Ovary (tissue), 9 donors: Measurements from ENCODE around the gene LOXL1. TPM values are rescaled to one million over a fixed set of nuclear protein-coding genes. Genes with fewer than 3 reads are reported as not detected.
"Not testable (repeated sequence)": the region's sequence is repeated elsewhere in the genome, so short reads cannot be mapped to it uniquely, and the experiment has no call there.

Experiments used
- DNase-seq, 5 donors: peaks; one replicate each; pipeline ENCODE4 v3.0.0-alpha.2; 2019 to 2020
- H3K27ac ChIP-seq, 2 donors: fragments of 200-600 bp; one replicate each; pipeline versions ENCODE4 v1.5.1 to v1.8.0; 2019 to 2022
- H3K27me3 ChIP-seq: fragments of 200-600 bp; one replicate; pipeline ENCODE4 v1.8.0; 2022
- H3K36me3 ChIP-seq: fragments of 200-600 bp; sonication (generic); one replicate; pipeline ENCODE4 v1.5.1; 2019
- H3K4me1 ChIP-seq: one replicate; pipeline ENCODE4 v1.8.1; 2013; ENCODE audit warnings: mild to moderate bottlenecking, moderate library complexity; ENCODE audit not compliant: insufficient read depth
- H3K4me3 ChIP-seq: fragments of 200-600 bp; sonication (generic); one replicate; pipeline ENCODE4 v1.5.1; 2017
- H3K9me3 ChIP-seq, 2 donors: fragments of 200-600 bp in 1 of 2; sonication (generic) in 1 of 2; one replicate each; pipeline versions ENCODE4 v1.5.1 to v1.8.1; 2013 to 2019; ENCODE audit warnings: mild to moderate bottlenecking in 1 of 2, moderate library complexity in 1 of 2
- EP300 ChIP-seq: sonication (generic); formaldehyde crosslinking; IDR thresholded peaks from one replicate; pipeline ENCODE4 v1.6.1; 2017; ENCODE audit warnings: antibody characterized with exemption
- POLR2A ChIP-seq: fragments of 450-650 bp; IDR thresholded peaks from one replicate; pipeline ENCODE4 v1.6.1; 2017; ENCODE audit warnings: antibody characterized with exemption, mild to moderate bottlenecking, moderate library complexity
- whole genome bisulfite sequencing, 3 donors: extraction: QIAGEN DNeasy Blood & Tissue Kit in 1 of 3; methylation state at CpG; one replicate each; pipeline versions ENCODE4 v1.1.5 to v1.1.7; 2013 to 2017; 5-methylcytosine and 5-hydroxymethylcytosine counted together
- intact Hi-C, 4 donors: fragments of 100-400 bp; cut with DNase I; formaldehyde crosslinking; loops; one replicate each; pipeline versions ENCODE4 v1.11.0 to v1.15.1; 2022 to 2023
- polyA plus RNA-seq, 2 donors: library from polyadenylated mRNA; stranded (reverse); fragments of 200-250 nt in 1 of 2; fragments of 350-450 nt in 1 of 2; fragmentation: Illumina TruSeq in 1 of 2; extraction: RNeasy Lipid Tissue Mini Kit (QIAGEN cat#74804) in 1 of 2; gene quantifications; one replicate each; pipeline ENCODE4 v1.2.3, GENCODE V29; 2013 to 2014
- total RNA-seq, 7 donors: library from RNA; depleted of rRNA in 2 of 7; stranded (reverse); fragments of >200 nt in 2 of 7; fragmentation: NEBNext Ultra II Directional in 3 of 7; extraction: Animal tissue kit (Norgen Biotek cat#: 25700) in 3 of 7; gene quantifications; one replicate each; pipeline versions ENCODE4 v1.1.0 to v1.2.4, GENCODE V29; 2016 to 2023
- TF ChIP-seq, protein P1 (sequence below), 3 donors: fragments of 450-650 bp in 2 of 3; fragments of 200-600 bp in 1 of 3; IDR thresholded peaks; one replicate each; pipeline versions ENCODE4 v1.5.1 to v1.8.0; 2016 to 2022; ENCODE audit warnings: antibody characterized with exemption in 3 of 3, mild to moderate bottlenecking in 1 of 3
- donor health status: DM: no; HTN: no; CAD: no; lungs with moderate emphysema.
- donor health status: DM: no; HTN: no; CAD: no.
- donor health status: Bipolar disorder and iron deficiency.
- donor health status: DM: yes; HTN: yes; CAD: no.
- donor health status: DM: no; HTN: no; CAD: no.
- donor health status: DM: yes; HTN: yes; CAD: no.

Gene LOXL1
- total and polyA plus RNA-seq, 9 donors: 10.1 to 33.8 (median 17.7) TPM

DNA sequence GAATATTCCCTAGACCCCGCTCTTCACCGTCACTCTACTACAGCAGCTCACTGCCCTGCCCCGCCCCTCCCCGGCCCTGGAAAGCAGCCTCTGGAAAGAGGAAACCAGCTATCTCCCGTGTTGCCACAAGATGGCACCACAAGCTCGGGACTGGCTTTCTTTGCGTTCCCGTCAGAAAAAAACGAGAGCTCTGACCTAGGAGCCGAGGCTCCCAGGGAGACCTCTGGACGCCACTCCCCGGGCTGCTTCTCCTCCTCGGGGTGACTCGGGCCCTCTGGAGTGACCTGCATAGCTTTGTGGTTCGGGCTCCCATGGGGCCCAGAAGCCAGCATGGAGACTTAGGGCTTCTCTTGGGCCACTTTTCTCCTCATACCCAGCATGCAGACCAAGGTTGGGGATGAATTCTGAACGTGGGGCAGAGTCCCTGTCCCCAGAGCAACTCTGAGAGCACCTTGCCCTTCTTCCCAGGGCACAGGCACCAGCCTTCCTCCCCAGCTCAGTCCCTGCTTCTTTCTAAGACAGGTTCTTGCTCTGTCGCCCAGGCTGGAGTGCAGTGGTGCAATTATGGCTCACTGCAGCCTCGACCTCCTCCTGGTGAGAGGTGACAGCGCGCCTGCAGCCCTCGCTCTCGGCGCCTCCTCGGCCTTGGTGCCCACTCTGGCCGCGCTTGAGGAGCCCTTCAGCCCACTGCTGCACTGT, 46.9 kb downstream of the LOXL1 start:
- no peak overlapping the region for H3K27ac ChIP-seq
- TF ChIP-seq, protein P1, sequence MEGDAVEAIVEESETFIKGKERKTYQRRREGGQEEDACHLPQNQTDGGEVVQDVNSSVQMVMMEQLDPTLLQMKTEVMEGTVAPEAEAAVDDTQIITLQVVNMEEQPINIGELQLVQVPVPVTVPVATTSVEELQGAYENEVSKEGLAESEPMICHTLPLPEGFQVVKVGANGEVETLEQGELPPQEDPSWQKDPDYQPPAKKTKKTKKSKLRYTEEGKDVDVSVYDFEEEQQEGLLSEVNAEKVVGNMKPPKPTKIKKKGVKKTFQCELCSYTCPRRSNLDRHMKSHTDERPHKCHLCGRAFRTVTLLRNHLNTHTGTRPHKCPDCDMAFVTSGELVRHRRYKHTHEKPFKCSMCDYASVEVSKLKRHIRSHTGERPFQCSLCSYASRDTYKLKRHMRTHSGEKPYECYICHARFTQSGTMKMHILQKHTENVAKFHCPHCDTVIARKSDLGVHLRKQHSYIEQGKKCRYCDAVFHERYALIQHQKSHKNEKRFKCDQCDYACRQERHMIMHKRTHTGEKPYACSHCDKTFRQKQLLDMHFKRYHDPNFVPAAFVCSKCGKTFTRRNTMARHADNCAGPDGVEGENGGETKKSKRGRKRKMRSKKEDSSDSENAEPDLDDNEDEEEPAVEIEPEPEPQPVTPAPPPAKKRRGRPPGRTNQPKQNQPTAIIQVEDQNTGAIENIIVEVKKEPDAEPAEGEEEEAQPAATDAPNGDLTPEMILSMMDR (IDR thresholded peaks at IDR 0.05): peak; percentile 57 to 88 (median 83)
- no peak for TF ChIP-seq EP300
- WGBS, 3 donors: 13 to 17% (median 17%) methylated on average over 19 to 26 of the region's 26 CpGs
- peak; percentile 78 to 90 (median 86) for DNase-seq
- no peaks in the 10 kb centered on the region for H3K4me1 ChIP-seq
- H3K4me3 ChIP-seq: no peak overlapping the region
- no peaks in the 10 kb centered on the region for H3K36me3 ChIP-seq
- intact Hi-C loops: loop anchor here (5.0 to 10.0 kb wide), 8 partner anchors 62 to 352 kb away; no protein-coding TSS in a partner anchor
- H3K9me3 ChIP-seq: no peaks in the 10 kb centered on the region
- no peaks in the 10 kb centered on the region for H3K27me3 ChIP-seq

DNA sequence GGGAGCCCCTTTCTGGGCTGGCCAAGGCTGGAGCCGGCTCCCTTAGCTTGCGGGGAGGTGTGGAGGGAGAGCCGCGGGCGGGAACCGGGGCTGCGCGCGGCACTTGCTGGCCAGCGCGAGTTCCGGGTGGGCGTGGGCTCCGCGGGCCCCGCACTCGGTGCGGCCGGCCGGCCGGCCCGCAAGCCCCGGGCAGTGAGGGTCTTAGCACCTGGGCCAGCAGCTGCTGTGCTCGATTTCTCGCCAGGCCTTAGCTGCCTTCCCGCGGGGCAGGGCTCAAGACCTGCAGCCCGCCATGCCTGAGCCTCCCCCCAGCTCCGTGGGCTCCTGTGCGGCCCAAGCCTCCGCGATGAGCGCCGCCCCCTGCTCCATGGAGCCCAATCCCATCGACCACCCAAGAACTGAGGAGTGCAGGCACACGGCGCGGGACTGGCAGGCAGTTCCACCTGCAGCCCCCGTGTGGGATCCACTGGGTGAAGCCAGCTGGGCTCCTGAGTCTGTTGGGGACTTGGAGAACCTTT, 47.5 kb downstream of the LOXL1 start:
- not testable (repeated sequence) for H3K27ac ChIP-seq, H3K4me1 ChIP-seq, H3K36me3 ChIP-seq, H3K9me3 ChIP-seq, H3K27me3 ChIP-seq, DNase-seq, H3K4me3 ChIP-seq
- WGBS, 3 donors: 74 to 83% (median 77%) methylated on average over 22 to 39 of the region's 39 CpGs
- intact Hi-C loops: loop anchor here (5.0 to 10.0 kb wide), 8 partner anchors 61 to 351 kb away; no protein-coding TSS in a partner anchor

DNA sequence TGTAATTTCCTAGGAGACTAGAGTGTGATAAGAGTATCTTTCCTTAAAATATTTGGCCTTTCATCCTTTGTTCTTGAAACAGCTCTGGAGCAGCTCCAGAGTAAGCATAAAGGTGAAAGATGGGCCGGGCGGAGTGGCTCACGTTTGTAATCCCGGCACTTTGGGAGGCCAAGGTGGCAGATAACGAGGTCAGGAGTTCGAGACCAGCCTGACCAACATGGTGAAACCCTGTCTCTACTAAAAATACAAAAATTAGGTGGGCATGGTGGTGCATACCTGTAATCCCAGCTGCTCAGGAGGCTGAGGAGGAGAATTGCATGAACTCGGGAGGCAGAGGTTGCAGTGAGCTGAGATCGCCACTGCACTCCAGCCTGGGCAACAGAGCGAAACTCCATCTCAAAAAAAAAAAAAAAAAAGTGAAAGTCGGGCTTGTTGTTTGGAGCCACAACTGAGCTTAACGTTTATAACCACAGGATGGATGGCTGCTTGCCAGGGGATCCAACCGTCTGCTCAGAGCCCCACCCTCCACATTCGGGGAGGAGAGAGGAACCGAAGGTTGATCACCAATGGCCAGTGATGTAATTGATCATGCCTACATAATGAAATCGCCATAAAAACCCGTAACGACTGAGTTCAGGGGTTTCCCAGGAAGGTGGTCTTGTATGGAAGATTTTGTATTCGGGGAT, 49.3 kb downstream of the LOXL1 start:
- intact Hi-C loops: loop anchor here (10.0 kb wide), 5 partner anchors 59 to 349 kb away; no protein-coding TSS in a partner anchor
- 34 to 46% (median 42%) methylated on average over 18 of the region's 18 CpGs for WGBS, 3 donors
- H3K4me3 ChIP-seq, H3K27me3 ChIP-seq, H3K4me1 ChIP-seq, H3K9me3 ChIP-seq, H3K36me3 ChIP-seq, H3K27ac ChIP-seq, DNase-seq: not testable (repeated sequence)

DNA sequence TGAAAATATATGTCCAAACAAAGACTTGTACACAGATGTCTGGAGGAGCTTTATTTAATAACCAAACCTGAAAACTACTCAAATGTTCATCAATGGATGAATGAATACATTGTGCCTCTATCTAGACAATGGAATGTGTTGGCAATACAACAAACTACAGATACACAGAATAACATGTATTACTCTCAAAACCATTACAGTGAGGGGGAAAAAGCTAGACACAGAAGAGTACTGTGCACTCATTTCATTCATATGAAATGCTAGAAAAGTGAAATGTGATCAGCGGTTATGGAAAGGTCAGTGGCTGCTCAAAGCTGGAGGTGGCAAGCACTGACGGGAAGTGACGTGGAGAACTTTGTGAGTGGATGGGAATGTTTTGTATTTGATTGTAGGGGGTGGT, 52.6 kb downstream of the LOXL1 start:
- Histone ChIP-seq H3K27me3 (no peaks in the 10 kb centered on the region), H3K4me3 (no peak overlapping the region), H3K4me1 (peaks cover 11% of the 10 kb centered on the region), H3K27ac (no peak overlapping the region), H3K36me3 (no peaks in the 10 kb centered on the region), H3K9me3 (no peaks in the 10 kb centered on the region)
- no peak for DNase-seq
- intact Hi-C loops: loop anchor here (10.0 kb wide), 5 partner anchors 56 to 346 kb away; no protein-coding TSS in a partner anchor
- TF ChIP-seq, protein P1 (IDR thresholded peaks at IDR 0.05): no peak
- TF ChIP-seq EP300: no peak
- no peak for TF ChIP-seq POLR2A
- 81 to 91% (median 91%) methylated on average over 3 of the region's 3 CpGs for WGBS, 3 donors

DNA sequence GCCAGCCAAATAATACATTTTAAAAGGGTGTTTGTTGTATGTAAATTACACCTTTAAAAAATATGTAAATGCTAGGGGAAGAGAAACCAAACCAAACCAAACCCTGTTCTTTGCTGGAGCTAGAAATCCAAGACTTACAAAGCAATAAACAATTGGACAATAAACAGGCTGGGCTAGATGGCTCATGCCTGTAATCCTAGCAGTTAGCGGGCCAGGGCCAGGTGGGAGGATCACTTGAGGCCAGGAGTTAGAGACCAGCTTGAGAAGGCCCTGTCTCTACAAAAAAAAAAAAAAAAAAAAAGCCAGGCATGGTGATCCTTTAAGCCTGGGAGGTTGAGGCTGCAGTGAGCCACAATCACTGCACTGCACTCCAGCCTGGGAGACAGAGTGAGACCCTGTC, 53.4 kb downstream of the LOXL1 start:
- TF ChIP-seq, protein P1 (IDR thresholded peaks at IDR 0.05): no peak
- no peak for TF ChIP-seq POLR2A
- no peak for TF ChIP-seq EP300
- Histone ChIP-seq H3K9me3 (no peaks in the 10 kb centered on the region), H3K36me3 (no peaks in the 10 kb centered on the region), H3K27me3 (no peaks in the 10 kb centered on the region), H3K4me1 (peaks cover 11% of the 10 kb centered on the region), H3K27ac (no peak overlapping the region), H3K4me3 (no peak overlapping the region)
- intact Hi-C loops: loop anchor here (10.0 kb wide), 5 partner anchors 55 to 345 kb away; no protein-coding TSS in a partner anchor
- DNase-seq: no peak
- 69 to 85% (median 77%) methylated on average over 1 of the region's 1 CpG for WGBS, 3 donors
